ENCODE measurements around the gene C6orf136. TPM values are rescaled to one million over a fixed set of nuclear protein-coding genes. Genes with fewer than 3 reads are reported as not detected.

Gene C6orf136
- total and polyA plus RNA-seq, 9 of the 15 experiments (the other 6 are each of a cell fraction or from before 2014, with no cell fraction given): 14.1 to 63.1 (median 18.4) TPM

- no peak for TF ChIP-seq PBX2 (CRISPR knock-in tag; IDR thresholded peaks at IDR 0.05; ENCODE audit: low read depth)
- TF ChIP-seq PBX2 (tag; conservative IDR thresholded peaks at IDR 0.05; ENCODE audit: low read depth): 0 out of 2 replicates have a peak, but pooled peaks have one; percentile 31
- TF ChIP-seq ARID1B (IDR thresholded peaks at IDR 0.05): no peak
- TF ChIP-seq IFI16 (CRISPR knock-in tag; IDR thresholded peaks at IDR 0.05): no peak
- 0 out of 2 replicates have a peak, but pooled peaks have one; percentile 15 for TF ChIP-seq CAMTA2 (CRISPR knock-in tag; conservative IDR thresholded peaks at IDR 0.05)
- TF ChIP-seq PTBP1 (IDR thresholded peaks at IDR 0.05; ENCODE audit: low read depth, low read length): no peak
- no peak; the same call in 1 of the 2 replicates for TF ChIP-seq ZNF175 (CRISPR knock-in tag; IDR thresholded peaks at IDR 0.05; ENCODE audit: low read depth)
- TF ChIP-seq MTA1 (IDR thresholded peaks at IDR 0.05; ENCODE audit: borderline replicate concordance): no peak
- no peak for TF ChIP-seq HCFC1 (IDR thresholded peaks at IDR 0.05; ENCODE audit: low read depth, low read length)
- TF ChIP-seq, protein P1, sequence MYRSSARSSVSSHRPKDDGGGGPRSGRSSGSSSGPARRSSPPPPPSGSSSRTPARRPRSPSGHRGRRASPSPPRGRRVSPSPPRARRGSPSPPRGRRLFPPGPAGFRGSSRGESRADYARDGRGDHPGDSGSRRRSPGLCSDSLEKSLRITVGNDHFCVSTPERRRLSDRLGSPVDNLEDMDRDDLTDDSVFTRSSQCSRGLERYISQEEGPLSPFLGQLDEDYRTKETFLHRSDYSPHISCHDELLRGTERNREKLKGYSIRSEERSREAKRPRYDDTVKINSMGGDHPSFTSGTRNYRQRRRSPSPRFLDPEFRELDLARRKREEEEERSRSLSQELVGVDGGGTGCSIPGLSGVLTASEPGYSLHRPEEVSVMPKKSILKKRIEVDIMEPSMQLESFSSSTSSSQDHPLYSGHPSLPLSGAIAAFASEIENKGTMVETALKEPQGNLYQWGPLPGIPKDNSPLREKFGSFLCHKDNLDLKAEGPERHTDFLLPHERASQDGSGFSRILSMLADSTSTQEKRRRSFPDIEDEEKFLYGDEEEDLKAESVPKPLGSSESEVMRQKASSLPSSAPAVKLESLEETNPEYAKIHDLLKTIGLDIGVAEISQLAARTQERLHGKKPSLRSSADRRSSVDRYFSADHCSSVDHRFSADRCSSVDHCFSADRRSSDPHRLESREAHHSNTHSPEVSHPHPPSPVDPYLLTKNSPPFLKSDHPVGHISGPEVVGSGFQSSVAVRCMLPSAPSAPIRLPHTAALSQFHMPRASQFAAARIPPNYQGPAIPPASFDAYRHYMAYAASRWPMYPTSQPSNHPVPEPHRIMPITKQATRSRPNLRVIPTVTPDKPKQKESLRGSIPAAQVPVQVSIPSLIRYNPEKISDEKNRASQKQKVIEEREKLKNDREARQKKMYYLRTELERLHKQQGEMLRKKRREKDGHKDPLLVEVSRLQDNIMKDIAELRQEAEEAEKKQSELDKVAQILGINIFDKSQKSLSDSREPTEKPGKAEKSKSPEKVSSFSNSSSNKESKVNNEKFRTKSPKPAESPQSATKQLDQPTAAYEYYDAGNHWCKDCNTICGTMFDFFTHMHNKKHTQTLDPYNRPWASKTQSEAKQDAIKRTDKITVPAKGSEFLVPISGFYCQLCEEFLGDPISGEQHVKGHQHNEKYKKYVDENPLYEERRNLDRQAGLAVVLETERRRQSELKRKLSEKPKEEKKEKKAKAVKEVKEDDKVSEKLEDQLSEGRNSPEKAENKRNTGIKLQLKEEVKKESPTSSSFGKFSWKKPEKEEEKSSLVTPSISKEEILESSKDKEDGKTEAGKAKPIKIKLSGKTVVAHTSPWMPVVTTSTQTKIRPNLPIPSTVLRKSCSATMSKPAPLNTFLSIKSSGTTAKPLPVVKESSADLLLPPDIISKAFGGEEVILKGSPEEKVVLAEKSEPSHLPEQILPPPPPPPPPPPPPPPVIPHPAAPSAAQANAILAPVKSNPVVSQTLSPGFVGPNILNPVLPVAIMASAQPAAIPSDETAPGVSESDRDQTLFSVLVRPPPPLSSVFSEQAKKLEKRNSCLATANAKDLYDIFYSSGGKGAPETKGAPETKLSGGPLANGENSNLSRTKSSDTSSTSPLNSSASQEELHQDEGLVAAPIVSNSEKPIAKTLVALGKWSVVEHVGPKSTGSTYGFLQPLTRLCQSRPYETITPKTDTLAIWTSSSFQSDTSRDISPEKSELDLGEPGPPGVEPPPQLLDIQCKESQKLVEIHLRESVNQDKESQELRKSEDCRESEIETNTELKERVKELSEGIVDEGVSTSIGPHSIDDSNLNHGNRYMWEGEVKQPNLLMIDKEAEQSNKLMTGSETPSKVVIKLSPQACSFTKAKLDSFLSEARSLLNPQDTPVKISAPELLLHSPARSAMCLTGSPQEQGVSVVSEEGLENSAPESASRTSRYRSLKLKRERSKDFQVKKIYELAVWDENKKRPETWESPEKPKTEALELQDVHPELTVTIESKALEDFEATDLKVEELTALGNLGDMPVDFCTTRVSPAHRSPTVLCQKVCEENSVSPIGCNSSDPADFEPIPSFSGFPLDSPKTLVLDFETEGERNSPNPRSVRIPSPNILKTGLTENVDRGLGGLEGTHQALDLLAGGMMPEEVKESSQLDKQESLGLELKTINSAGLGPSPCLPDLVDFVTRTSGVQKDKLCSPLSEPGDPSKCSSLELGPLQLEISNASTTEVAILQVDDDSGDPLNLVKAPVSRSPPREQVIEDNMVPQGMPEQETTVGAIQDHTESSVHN (IDR thresholded peaks at IDR 0.05; ENCODE audit: borderline replicate concordance in 1 of 2, low read depth in 1 of 2): 0 out of 4 replicates have a peak, but pooled peaks of 1 of the 2 experiments have one; percentile 8
- TF ChIP-seq, protein P2, sequence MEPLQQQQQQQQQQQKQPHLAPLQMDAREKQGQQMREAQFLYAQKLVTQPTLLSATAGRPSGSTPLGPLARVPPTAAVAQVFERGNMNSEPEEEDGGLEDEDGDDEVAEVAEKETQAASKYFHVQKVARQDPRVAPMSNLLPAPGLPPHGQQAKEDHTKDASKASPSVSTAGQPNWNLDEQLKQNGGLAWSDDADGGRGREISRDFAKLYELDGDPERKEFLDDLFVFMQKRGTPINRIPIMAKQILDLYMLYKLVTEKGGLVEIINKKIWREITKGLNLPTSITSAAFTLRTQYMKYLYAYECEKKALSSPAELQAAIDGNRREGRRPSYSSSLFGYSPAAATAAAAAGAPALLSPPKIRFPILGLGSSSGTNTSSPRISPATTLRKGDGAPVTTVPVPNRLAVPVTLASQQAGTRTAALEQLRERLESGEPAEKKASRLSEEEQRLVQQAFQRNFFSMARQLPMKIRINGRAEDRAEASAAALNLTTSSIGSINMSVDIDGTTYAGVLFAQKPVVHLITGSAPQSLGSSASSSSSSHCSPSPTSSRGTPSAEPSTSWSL (CRISPR knock-in tag; IDR thresholded peaks at IDR 0.05; ENCODE audit: borderline replicate concordance): no peak
- TF ChIP-seq POLR2AphosphoS5 (IDR thresholded peaks at IDR 0.05; ENCODE audit: control insufficient read depth, insufficient read depth, low read depth, low read length): peak; percentile 77
These were observed 30.7 kb upstream of the C6orf136 start (continued) for GRCh38 chr6:30615958-30616810.

All from K562 (cell line).